Adrenal gland (tissue), 12 donors: ENCODE measurements around the gene CHRDL1. TPM values are rescaled to one million over a fixed set of nuclear protein-coding genes. Genes with fewer than 3 reads are reported as not detected.

Experiments
- DNase-seq, 7 donors: peaks; one replicate each; pipeline ENCODE4 v3.0.0-alpha.2; 2019 to 2020
- H3K27ac ChIP-seq, 5 donors: fragments of 200-600 bp; sonication (generic) in 4 of 5; 1 replicate in 3 of 5; 2 replicates in 2 of 5; pipeline versions ENCODE4 v1.5.1 to v1.8.0; 2016 to 2020; ENCODE audit warnings: mild to moderate bottlenecking in 1 of 5
- H3K27me3 ChIP-seq: fragments of 200-600 bp; 2 replicates; pipeline ENCODE4 v1.8.0; 2021
- H3K36me3 ChIP-seq, 2 donors: fragments of 200-600 bp; replicated peaks in 1 of 2; 1 replicate in 1 of 2; 2 replicates in 1 of 2; pipeline versions ENCODE4 v1.5.1 to v1.8.0; 2018 to 2022
- H3K4me1 ChIP-seq, 2 donors: fragments of 200-600 bp; replicated peaks in 1 of 2; 1 replicate in 1 of 2; 2 replicates in 1 of 2; pipeline versions ENCODE4 v1.5.1 to v1.8.0; 2018 to 2021
- H3K4me3 ChIP-seq, 4 donors: fragments of 200-600 bp; sonication (generic) in 3 of 4; one replicate each; pipeline ENCODE4 v1.5.1; 2016 to 2018
- H3K9me3 ChIP-seq, 3 donors: fragments of 200-600 bp; sonication (generic) in 1 of 3; replicated peaks in 1 of 3; 1 replicate in 2 of 3; 2 replicates in 1 of 3; pipeline versions ENCODE4 v1.5.1 to v1.8.0; 2016 to 2021
- CTCF ChIP-seq, 6 experiments: fragments of 450-650 bp in 4 of 6; fragments of 200-600 bp in 2 of 6; sonication (generic) in 1 of 6; IDR thresholded peaks; 1 replicate in 5 of 6; 2 replicates in 1 of 6; pipeline versions ENCODE4 v1.5.1 to v1.8.0; 2016 to 2021; ENCODE audit warnings: antibody characterized with exemption in 6 of 6, mild to moderate bottlenecking in 2 of 6, moderate library complexity in 1 of 6
- POLR2A ChIP-seq, 2 donors: fragments of 450-650 bp; IDR thresholded peaks; one replicate each; pipeline ENCODE4 v1.6.1; 2017; ENCODE audit warnings: antibody characterized with exemption in 2 of 2, mild to moderate bottlenecking in 2 of 2, moderate library complexity in 1 of 2
- WGBS, 4 donors: extraction: QIAGEN DNeasy Blood & Tissue Kit in 2 of 4; methylation state at CpG; one replicate each; pipeline versions ENCODE4 v1.1.5 to v1.1.7; 2013 to 2017; 5-methylcytosine and 5-hydroxymethylcytosine counted together
- intact Hi-C, 2 donors: fragments of 100-400 bp; cut with DNase I; formaldehyde crosslinking; loops; one replicate each; pipeline versions ENCODE4 v1.14.1 to v1.15.0; 2022 to 2023
- polyA plus RNA-seq, 3 donors: library from polyadenylated mRNA; stranded (reverse); fragments of 200-250 nt in 2 of 3; fragments of 350-450 nt in 1 of 3; fragmentation: Illumina TruSeq in 1 of 3; extraction: RNeasy Lipid Tissue Mini Kit (QIAGEN cat#74804) in 1 of 3; gene quantifications; one replicate each; pipeline ENCODE4 v1.2.3, GENCODE V29; 2013 to 2014
- total RNA-seq, 9 donors: library from RNA; depleted of rRNA in 4 of 9; stranded (reverse); fragments of >200 nt in 4 of 9; fragments of 120-200 nt in 1 of 9; fragmentation: NEBNext Ultra II Directional in 1 of 9; extraction: Animal tissue kit (Norgen Biotek cat#: 25700) in 1 of 9; gene quantifications; one replicate each; pipeline versions ENCODE4 v1.1.0 to v1.2.4, GENCODE V29; 2013 to 2023
- donor health status: healthy with polysubstance abuse.
- donor health status: Bipolar disorder and iron deficiency.
- donor health status: DM: yes; HTN: yes; CAD: no.
- donor health status: DM: no; HTN: no; CAD: no.
- donor health status: DM: no; HTN: no; CAD: no.
- donor health status: DM: yes; HTN: yes; CAD: no.

CHRDL1 gene
- total and polyA plus RNA-seq, 12 donors = 0.22 to 14.1 (median 4.5) TPM

- no peaks in the 10 kb centered on the region for H3K36me3 ChIP-seq
- intact Hi-C loops = no loop called here
- H3K27me3 ChIP-seq = peaks cover 9% of the 10 kb centered on the region
- no peak overlapping the region for H3K4me3 ChIP-seq
- TF ChIP-seq POLR2A (IDR thresholded peaks at IDR 0.05) (no peak), CTCF (IDR thresholded peaks at IDR 0.05) (no peak)
- H3K4me1 ChIP-seq = no peaks in the 10 kb centered on the region
- H3K27ac ChIP-seq = no peak overlapping the region
- DNase-seq = no peak
- no peaks in the 10 kb centered on the region for H3K9me3 ChIP-seq
- 55 to 65% (median 59%) methylated on average over 3 of the region's 3 CpGs for WGBS, 4 donors
These were observed 111.0 kb downstream of the CHRDL1 start for GRCh38 chrX:110684653-110685052.

- Histone ChIP-seq H3K27ac (no peak overlapping the region), H3K36me3 (no peaks in the 10 kb centered on the region), H3K4me3 (no peak overlapping the region), H3K9me3 (no peaks in the 10 kb centered on the region), H3K4me1 (no peaks in the 10 kb centered on the region), H3K27me3 (peaks cover 10% of the 10 kb centered on the region)
- TF ChIP-seq CTCF (IDR thresholded peaks at IDR 0.05) (no peak), POLR2A (IDR thresholded peaks at IDR 0.05) (no peak)
- 48 to 59% (median 55%) methylated on average over 2 of the region's 2 CpGs for WGBS, 4 donors
- DNase-seq = no peak
- intact Hi-C loops = no loop called here
These were observed 111.7 kb downstream of the CHRDL1 start for GRCh38 chrX:110683925-110684324.

GRCh38 chrX:110678591-110678990 is 117.0 kb downstream of the CHRDL1 start:
- Histone ChIP-seq H3K27ac (no peak overlapping the region), H3K36me3 (no peaks in the 10 kb centered on the region), H3K4me1 (no peaks in the 10 kb centered on the region), H3K9me3 (no peaks in the 10 kb centered on the region), H3K4me3 (no peak overlapping the region), H3K27me3 (peaks cover 19% of the 10 kb centered on the region)
- DNase-seq = no peak
- 46 to 53% (median 49%) methylated on average over 1 of the region's 1 CpG for WGBS, 4 donors
- intact Hi-C loops = no loop called here
- TF ChIP-seq POLR2A (IDR thresholded peaks at IDR 0.05) (no peak), CTCF (IDR thresholded peaks at IDR 0.05) (no peak)

GRCh38 chrX:110675886-110676285 is 119.7 kb downstream of the CHRDL1 start:
- no peak for DNase-seq
- no peak overlapping the region for H3K4me3 ChIP-seq
- no peak overlapping the region for H3K27ac ChIP-seq
- H3K27me3 ChIP-seq = peaks cover 14% of the 10 kb centered on the region
- intact Hi-C loops = no loop called here
- no peaks in the 10 kb centered on the region for H3K4me1 ChIP-seq
- TF ChIP-seq POLR2A (IDR thresholded peaks at IDR 0.05) = no peak
- no peak for TF ChIP-seq CTCF (IDR thresholded peaks at IDR 0.05)
- H3K9me3 ChIP-seq = no peaks in the 10 kb centered on the region
- no peaks in the 10 kb centered on the region for H3K36me3 ChIP-seq
- 25 to 56% (median 41%) methylated on average over 1 of the region's 1 CpG for WGBS, 4 donors
